Osteoblast (primary cell): ENCODE data around the gene SMG7. TPM values are rescaled to one million over a fixed set of nuclear protein-coding genes. Genes with fewer than 3 reads are reported as not detected.

Experiments
- DNase-seq: peaks from one replicate; pipeline ENCODE4 v3.0.0; 2011; ENCODE audit warnings: low spot score, mixed read lengths; ENCODE audit not compliant: insufficient read length; ENCODE audit errors: missing footprints
- H2AFZ ChIP-seq: 2 replicates; pipeline ENCODE4 v1.6.0; 2011; ENCODE audit warnings: mild to moderate bottlenecking, low read length
- H3K27ac ChIP-seq: 2 replicates; pipeline ENCODE4 v1.5.1; 2011; ENCODE audit warnings: mild to moderate bottlenecking, low read depth, low read length, moderate library complexity
- H3K27me3 ChIP-seq: 2 replicates; pipeline ENCODE4 v1.6.0; 2012; ENCODE audit warnings: mild to moderate bottlenecking, control low read depth, inconsistent platforms, low read length, moderate library complexity; ENCODE audit not compliant: insufficient read depth
- H3K36me3 ChIP-seq: 2 replicates; pipeline ENCODE4 v1.5.1; 2011; ENCODE audit warnings: mild to moderate bottlenecking, low read length, control low read depth, moderate library complexity; ENCODE audit not compliant: insufficient read depth
- H3K4me1 ChIP-seq: 2 replicates; pipeline ENCODE4 v1.5.1; 2011; ENCODE audit warnings: mild to moderate bottlenecking, low read length, control low read depth, moderate library complexity; ENCODE audit not compliant: insufficient read depth
- H3K4me2 ChIP-seq: 2 replicates; pipeline ENCODE4 v1.6.0; 2011; ENCODE audit warnings: mild to moderate bottlenecking, low read length; ENCODE audit not compliant: insufficient read depth
- H3K4me3 ChIP-seq: fragments of 200-600 bp; sonication (generic); 3 replicates; pipeline ENCODE4 v1.5.1; 2012; ENCODE audit warnings: mild to moderate bottlenecking, low read length, inconsistent platforms; ENCODE audit not compliant: insufficient read depth
- H3K79me2 ChIP-seq: 2 replicates; pipeline ENCODE4 v1.6.0; 2012; ENCODE audit warnings: mild to moderate bottlenecking, low read length, control low read depth, inconsistent platforms; ENCODE audit not compliant: insufficient read depth
- H3K9me3 ChIP-seq: 2 replicates; pipeline ENCODE4 v1.5.1; 2011; ENCODE audit warnings: low read depth, low read length, control low read depth
- H4K20me1 ChIP-seq: 2 replicates; pipeline ENCODE4 v1.6.0; 2012; ENCODE audit warnings: mild to moderate bottlenecking, low read length, control low read depth; ENCODE audit not compliant: insufficient read depth
- CTCF ChIP-seq: IDR thresholded peaks from 2 replicates; pipeline ENCODE4 v1.5.1; 2011; ENCODE audit warnings: mild to moderate bottlenecking, low read depth, low read length, moderate library complexity; ENCODE audit errors: extremely low read depth
- total RNA-seq: library from RNA; depleted of rRNA; stranded (reverse); fragments of >200 nt; gene quantifications from 2 replicates; pipeline ENCODE4 v1.2.3, GENCODE V29; 2012

SMG7 gene
- total RNA-seq, 1 donor = 25.0 TPM

DNA sequence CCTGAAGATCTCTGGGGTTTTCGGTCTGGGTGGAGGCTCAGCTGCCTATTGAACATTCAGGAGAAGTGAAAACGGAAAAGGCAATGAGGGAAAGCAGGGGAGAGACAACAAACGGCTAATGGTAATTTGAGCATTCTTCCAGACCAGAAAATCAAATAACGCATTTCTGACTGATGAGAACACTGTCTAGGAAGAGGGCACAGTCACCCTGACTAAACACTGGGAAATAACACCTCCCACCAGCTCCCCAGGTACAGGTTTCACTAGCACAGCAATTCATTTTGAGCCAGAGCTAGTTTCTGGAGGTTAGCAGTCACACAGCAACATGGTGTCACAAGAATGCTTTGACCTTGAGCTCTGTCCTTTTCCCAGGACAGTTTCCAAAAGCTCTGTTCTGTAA, 96.8 kb downstream of the SMG7 start:
- H3K27me3 ChIP-seq = no peaks in the 10 kb centered on the region
- H2AFZ ChIP-seq = no peak overlapping the region

DNA sequence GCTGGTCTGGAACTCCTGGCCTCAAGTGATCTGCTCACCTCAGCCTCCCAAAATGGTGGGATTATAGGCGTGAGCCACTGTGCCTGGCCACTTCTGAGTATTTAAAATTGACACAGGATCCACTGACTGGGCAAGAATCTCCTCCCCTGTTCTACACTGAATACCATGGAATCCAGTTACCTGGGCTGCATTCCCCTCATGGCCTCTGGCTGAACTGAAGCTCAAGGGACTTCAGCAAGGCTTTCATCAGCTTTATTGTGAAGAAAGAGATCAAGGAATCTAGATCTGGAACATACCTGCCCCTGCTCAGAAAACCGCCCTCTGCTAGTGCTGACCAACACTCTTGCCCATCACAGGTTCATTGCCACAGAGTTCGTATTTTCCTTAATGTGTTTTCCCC, 97.5 kb downstream of the SMG7 start:
- TF ChIP-seq CTCF = no peak
- no peaks in the 10 kb centered on the region for H3K79me2 ChIP-seq
- H3K4me2 ChIP-seq = no peak overlapping the region
- no peak for DNase-seq
- no peaks in the 10 kb centered on the region for H3K36me3 ChIP-seq
- no peak overlapping the region for H2AFZ ChIP-seq
- H3K4me1 ChIP-seq = peaks cover 21% of the 10 kb centered on the region
- no peak overlapping the region for H3K27ac ChIP-seq
- no peak overlapping the region for H3K4me3 ChIP-seq
- H3K27me3 ChIP-seq = no peaks in the 10 kb centered on the region
- no peaks in the 10 kb centered on the region for H3K9me3 ChIP-seq
- H4K20me1 ChIP-seq = no peaks in the 10 kb centered on the region

More for the DNA sequence above, 96.8 kb downstream of the SMG7 start:
- Histone ChIP-seq H3K79me2 (no peaks in the 10 kb centered on the region), H3K9me3 (no peaks in the 10 kb centered on the region), H3K4me2 (no peak overlapping the region), H3K36me3 (no peaks in the 10 kb centered on the region), H3K27ac (no peak overlapping the region), H3K4me3 (no peak overlapping the region), H4K20me1 (no peaks in the 10 kb centered on the region), H3K4me1 (peaks cover 21% of the 10 kb centered on the region)
- no peak for DNase-seq
- TF ChIP-seq CTCF = no peak

DNA sequence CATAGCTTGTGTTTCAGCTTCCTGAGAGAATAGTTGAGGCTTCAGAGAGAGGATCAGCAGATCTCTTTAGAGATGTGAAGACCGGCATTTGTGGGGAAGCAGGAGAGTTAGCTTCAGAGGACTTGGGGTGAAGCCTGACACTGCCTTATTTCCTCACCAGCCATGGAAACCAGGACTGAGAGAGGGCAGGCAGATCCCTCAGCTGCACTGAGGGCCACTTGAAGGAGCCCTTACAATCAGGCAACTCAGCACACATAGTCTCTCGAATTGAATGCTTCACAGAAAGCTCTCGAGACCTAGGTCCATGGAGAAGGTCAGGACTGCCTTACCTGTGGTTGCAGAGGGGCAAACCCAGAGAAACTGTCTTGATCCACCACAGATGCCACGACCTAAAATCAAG, 98.2 kb downstream of the SMG7 start:
- Histone ChIP-seq H2AFZ (no peak overlapping the region), H3K4me2 (no peak overlapping the region), H3K27ac (no peak overlapping the region), H3K79me2 (no peaks in the 10 kb centered on the region), H3K27me3 (no peaks in the 10 kb centered on the region), H3K36me3 (no peaks in the 10 kb centered on the region), H4K20me1 (no peaks in the 10 kb centered on the region), H3K9me3 (no peaks in the 10 kb centered on the region), H3K4me1 (peaks cover 21% of the 10 kb centered on the region), H3K4me3 (no peak overlapping the region)
- no peak for DNase-seq
- TF ChIP-seq CTCF = no peak

DNA sequence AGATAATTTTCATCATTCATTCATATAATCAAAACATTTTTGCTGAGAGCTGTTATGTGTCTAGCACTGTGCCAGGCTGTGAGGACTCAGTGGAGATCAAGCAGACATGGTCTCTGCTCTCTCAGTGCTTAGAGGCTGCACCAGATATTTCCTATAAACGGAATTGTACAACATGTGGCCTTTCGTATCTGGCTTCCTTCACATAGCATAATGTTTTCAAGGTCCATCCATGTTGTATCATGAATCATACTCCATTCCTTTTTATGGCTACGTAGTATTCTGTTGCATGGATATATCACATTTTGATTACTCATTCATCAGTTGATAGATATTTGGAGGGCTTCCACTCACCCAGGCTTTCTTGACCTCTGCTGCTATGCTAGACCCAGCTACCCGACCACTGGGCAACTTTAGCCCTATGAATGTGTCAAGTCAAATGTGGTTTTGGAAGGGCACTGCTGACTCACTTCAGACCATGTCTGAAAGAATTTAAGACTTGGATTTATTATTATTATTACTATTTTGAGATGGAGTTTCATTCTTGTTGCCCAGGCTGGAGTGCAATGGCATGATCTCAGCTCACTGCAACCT, 99.5 kb downstream of the SMG7 start:
- H4K20me1 ChIP-seq = no peaks in the 10 kb centered on the region
- no peak for TF ChIP-seq CTCF
- H3K27ac ChIP-seq = no peak overlapping the region
- H3K79me2 ChIP-seq = no peaks in the 10 kb centered on the region
- no peaks in the 10 kb centered on the region for H3K36me3 ChIP-seq
- DNase-seq = peak; percentile 85
- H3K27me3 ChIP-seq = no peaks in the 10 kb centered on the region
- no peaks in the 10 kb centered on the region for H3K9me3 ChIP-seq
- no peak overlapping the region for H3K4me2 ChIP-seq
- no peak overlapping the region for H2AFZ ChIP-seq
- H3K4me3 ChIP-seq = no peak overlapping the region
- peaks cover 21% of the 10 kb centered on the region for H3K4me1 ChIP-seq
